Lower leg skin (tissue), 4 donors: ENCODE data around the gene PRKCSH. TPM values are rescaled to one million over a fixed set of nuclear protein-coding genes. Genes with fewer than 3 reads are reported as not detected.

Source experiments
- DNase-seq, 2 donors: peaks; one replicate each; pipeline ENCODE4 v3.0.0-alpha.2; 2019; ENCODE audit warnings: low spot score in 2 of 2
- H3K4me3 ChIP-seq: fragments of 200-600 bp; sonication (generic); 2 replicates; pipeline ENCODE4 v1.5.1; 2017; ENCODE audit warnings: mild to moderate bottlenecking, low read depth; ENCODE audit not compliant: poor library complexity, severe bottlenecking
- CTCF ChIP-seq, 3 donors: fragments of 450-650 bp; IDR thresholded peaks; one replicate each; pipeline ENCODE4 v1.5.1; 2016; ENCODE audit warnings: antibody characterized with exemption in 3 of 3, mild to moderate bottlenecking in 3 of 3, moderate library complexity in 2 of 3
- POLR2A ChIP-seq, 2 donors: fragments of 450-650 bp; IDR thresholded peaks; one replicate each; pipeline ENCODE4 v1.6.1; 2016 to 2017; ENCODE audit warnings: antibody characterized with exemption in 2 of 2, mild to moderate bottlenecking in 1 of 2, moderate library complexity in 1 of 2
- WGBS, 2 donors: methylation state at CpG; one replicate each; pipeline ENCODE4 v1.1.5; 2018; 5-methylcytosine and 5-hydroxymethylcytosine counted together
- intact Hi-C: fragments of 100-400 bp; cut with DNase I; formaldehyde crosslinking; loops from one replicate; pipeline ENCODE4 v1.15.0; 2023; ENCODE audit warnings: low total_unique reads
- total RNA-seq, 4 donors: library from RNA; depleted of rRNA; stranded (reverse); fragments of >200 nt; gene quantifications; one replicate each; pipeline ENCODE4 v1.1.0, GENCODE V29; 2016

PRKCSH gene
- total RNA-seq, 4 donors from 2014 or later: 121 to 189 (median 157) TPM

DNA sequence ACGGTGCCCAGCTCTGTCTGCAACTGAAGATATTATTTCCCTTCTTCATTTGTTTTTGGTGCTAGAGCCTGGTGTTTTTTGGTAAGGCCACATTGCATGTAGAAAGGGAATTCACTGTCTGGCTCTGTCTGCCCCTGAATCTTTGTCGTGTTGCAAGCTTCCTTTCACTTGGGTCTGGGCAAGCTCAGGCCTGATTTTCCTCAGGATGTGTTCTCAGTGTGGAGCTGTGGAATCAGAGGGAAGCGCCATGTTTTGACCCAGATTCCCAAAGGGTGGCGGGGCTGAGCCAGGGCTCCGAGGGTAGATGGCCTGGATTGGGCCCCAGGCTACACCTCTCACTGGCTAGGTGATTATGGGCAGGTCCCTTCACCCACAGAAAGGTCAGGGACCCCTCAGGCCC is 8.6 kb downstream of the PRKCSH start:
- no peak for DNase-seq
- WGBS, 2 donors: 42 to 43% methylated on average over 5 of the region's 5 CpGs
- intact Hi-C loops: no loop called here
- H3K4me3 ChIP-seq: no peak overlapping the region
- no peak for TF ChIP-seq CTCF (IDR thresholded peaks at IDR 0.05)
- no peak for TF ChIP-seq POLR2A (IDR thresholded peaks at IDR 0.05)

DNA sequence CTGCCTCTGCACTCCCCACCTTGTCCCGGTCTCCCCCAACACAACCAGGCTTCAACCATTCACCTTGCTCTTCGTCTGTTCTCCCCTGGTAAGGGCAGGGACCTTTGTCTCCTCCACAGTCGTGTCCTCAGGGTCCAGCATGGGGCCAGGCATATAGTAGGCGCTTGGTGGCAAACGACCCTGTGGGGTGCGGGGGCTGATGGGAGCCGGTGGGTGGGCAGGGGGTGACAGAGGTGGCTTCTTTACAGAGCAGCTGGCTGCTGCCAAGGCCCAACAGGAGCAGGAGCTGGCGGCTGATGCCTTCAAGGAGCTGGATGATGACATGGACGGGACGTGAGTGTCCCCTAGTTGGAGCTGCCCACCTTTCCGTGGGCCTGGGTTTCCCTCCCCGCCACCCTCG is 9.7 kb downstream of the PRKCSH start:
- no peak for DNase-seq
- WGBS, 2 donors: 90 to 94% methylated on average over 10 to 12 of the region's 13 CpGs
- H3K4me3 ChIP-seq: no peak overlapping the region
- intact Hi-C loops: no loop called here
- no peak for TF ChIP-seq CTCF (IDR thresholded peaks at IDR 0.05)
- no peak for TF ChIP-seq POLR2A (IDR thresholded peaks at IDR 0.05)

DNA sequence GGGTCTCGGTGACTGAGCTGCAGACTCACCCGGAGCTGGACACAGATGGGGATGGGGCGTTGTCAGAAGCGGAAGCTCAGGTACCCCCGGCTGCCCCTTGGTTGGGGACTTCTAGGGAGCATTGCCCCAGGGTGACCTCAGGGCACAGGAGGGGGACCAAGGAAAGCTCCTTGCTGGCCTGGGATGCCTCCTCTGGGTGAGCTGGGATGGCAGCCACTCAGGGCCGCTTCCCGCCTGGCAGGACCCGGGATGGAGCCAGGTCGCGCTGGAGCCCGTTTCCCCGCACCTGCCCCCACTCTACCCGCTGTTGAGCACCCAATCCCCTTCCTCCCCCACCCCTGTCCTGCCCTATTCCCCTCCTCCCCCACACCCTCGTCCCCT is 10.8 kb downstream of the PRKCSH start:
- TF ChIP-seq POLR2A (IDR thresholded peaks at IDR 0.05) (no peak), CTCF (IDR thresholded peaks at IDR 0.05) (no peak)
- WGBS, 2 donors: 86 to 87% methylated on average over 14 of the region's 14 CpGs
- intact Hi-C loops: no loop called here
- DNase-seq: no peak
- H3K4me3 ChIP-seq: no peak overlapping the region

GRCh38 chr19:11446652-11447301 is 11.3 kb downstream of the PRKCSH start:
- intact Hi-C loops: no loop called here
- TF ChIP-seq POLR2A (IDR thresholded peaks at IDR 0.05): no peak
- TF ChIP-seq CTCF (IDR thresholded peaks at IDR 0.05): no peak
- DNase-seq: no peak
- 52 to 73% methylated on average over 13 to 23 of the region's 23 CpGs for whole genome bisulfite sequencing, 2 donors
- no peak overlapping the region for H3K4me3 ChIP-seq

DNA sequence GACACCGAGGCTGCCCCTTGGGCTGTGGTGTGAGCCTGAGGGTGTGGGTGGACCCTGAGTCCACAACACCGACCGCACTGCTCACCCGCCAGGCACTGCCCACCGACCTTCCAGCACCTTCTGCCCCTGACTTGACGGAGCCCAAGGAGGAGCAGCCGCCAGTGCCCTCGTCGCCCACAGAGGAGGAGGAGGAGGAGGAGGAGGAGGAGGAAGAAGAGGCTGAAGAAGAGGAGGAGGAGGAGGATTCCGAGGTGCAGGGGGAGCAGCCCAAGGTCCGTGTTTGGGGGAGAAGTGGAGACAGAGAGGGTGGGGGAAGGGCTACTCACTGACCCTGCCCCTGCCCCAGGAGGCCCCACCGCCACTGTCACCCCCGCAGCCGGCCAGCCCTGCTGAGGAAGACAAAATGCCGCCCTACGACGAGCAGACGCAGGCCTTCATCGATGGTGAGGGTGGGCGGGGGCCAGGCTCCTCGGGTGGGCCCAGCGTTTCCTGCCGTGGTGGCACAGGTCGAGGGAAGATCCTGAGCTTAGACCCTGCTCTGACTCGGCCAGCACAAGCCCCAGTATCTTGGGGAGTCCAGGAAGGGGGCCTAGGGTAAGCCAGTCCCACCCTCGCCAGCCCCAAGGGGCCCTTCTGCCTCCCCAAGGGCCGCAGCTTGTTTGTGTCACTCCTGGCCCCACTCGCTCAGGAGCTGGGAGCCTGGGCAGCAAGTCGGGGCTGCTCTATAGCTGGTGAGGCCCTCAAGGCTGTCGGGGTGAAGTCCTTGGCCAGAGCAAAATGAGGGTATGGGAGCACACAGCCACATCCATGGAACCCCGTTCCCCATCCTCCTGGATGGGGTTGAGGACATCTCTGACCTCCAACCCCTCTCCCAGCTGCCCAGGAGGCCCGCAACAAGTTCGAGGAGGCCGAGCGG is 12.2 kb downstream of the PRKCSH start:
- no peak overlapping the region for H3K4me3 ChIP-seq
- no peak for DNase-seq
- WGBS, 2 donors: 94% methylated on average over 33 of the region's 35 CpGs
- intact Hi-C loops: no loop called here
- TF ChIP-seq CTCF (IDR thresholded peaks at IDR 0.05): no peak
- TF ChIP-seq POLR2A (IDR thresholded peaks at IDR 0.05): no peak
